Measurements from ENCODE around the gene DOCK10. TPM values are rescaled to one million over a fixed set of nuclear protein-coding genes. Genes with fewer than 3 reads are reported as not detected.

The DOCK10 gene
- total RNA-seq, 1 experiment from 2014 or later: 0.15 TPM

DNA sequence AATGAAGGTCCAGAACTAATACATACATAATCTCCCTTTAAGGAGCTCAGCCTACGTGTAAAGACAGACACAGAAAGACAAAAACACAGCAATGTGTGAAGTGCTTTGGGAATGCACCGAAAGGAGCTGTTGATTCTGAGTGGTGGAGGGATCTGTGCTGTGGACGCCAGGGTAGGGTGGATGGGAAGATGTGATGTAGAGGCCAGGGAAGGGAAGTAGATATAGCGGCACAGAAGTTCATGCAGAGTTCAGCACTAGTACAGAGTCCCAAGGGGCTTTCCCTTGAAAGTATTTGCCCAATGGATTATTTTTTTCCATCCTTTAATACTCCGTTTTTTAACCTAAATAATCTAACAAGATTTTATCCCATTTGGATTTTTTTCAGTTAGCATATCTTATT, 32.1 kb upstream of the DOCK10 start:
- H2AFZ ChIP-seq (ENCODE audit: low read length): no peak overlapping the region
- H4K20me1 ChIP-seq (ENCODE audit: insufficient read depth, low read depth, low read length): no peaks in the 10 kb centered on the region
- no peak overlapping the region for H3K9ac ChIP-seq (ENCODE audit: low read length)
- H3K9me2 ChIP-seq (replicated peaks; ENCODE audit: insufficient read depth, low read length): no peaks in the 10 kb centered on the region
- H3K27me3 ChIP-seq (ENCODE audit: low read length): no peaks in the 10 kb centered on the region
- H3K4me1 ChIP-seq (ENCODE audit: low read length): no peaks in the 10 kb centered on the region
- no peak for DNase-seq
- no peak overlapping the region for H3K4me2 ChIP-seq (ENCODE audit: low read depth, low read length, poor library complexity, severe bottlenecking)
- no peaks in the 10 kb centered on the region for H3K79me2 ChIP-seq (ENCODE audit: low read length)
- no peaks in the 10 kb centered on the region for H3K9me3 ChIP-seq (ENCODE audit: low read length)
- no peaks in the 10 kb centered on the region for H3K36me3 ChIP-seq (ENCODE audit: insufficient read depth, low read length)
- no peak overlapping the region for H3K27ac ChIP-seq (ENCODE audit: low read length)
- no peak overlapping the region for H3K4me3 ChIP-seq (ENCODE audit: low read length)

DNA sequence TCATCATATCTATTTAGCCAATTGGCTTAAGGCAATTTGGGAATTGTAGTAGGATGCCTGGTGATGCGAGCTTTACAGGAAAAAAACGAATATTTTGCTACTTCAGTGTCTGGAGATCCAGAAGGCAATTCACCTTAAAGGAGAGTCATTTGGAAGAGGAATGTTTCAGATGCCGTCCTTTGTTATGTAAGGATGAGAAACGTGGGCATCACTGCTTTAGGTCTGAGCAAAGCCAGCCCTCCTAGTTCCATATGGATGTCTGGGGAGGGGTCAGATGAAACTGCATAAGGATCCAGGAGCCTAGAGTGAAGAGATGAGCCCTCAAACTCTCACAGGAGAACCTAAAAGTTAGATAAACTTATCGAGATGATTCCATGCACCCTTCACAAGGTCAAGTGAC, 30.9 kb upstream of the DOCK10 start:
- Histone ChIP-seq H3K27me3 (ENCODE audit: low read length) (no peaks in the 10 kb centered on the region), H3K9me3 (ENCODE audit: low read length) (no peaks in the 10 kb centered on the region), H2AFZ (ENCODE audit: low read length) (no peak overlapping the region), H4K20me1 (ENCODE audit: insufficient read depth, low read depth, low read length) (no peaks in the 10 kb centered on the region), H3K9ac (ENCODE audit: low read length) (no peak overlapping the region), H3K4me2 (ENCODE audit: low read depth, low read length, poor library complexity, severe bottlenecking) (no peak overlapping the region), H3K79me2 (ENCODE audit: low read length) (no peaks in the 10 kb centered on the region), H3K4me3 (ENCODE audit: low read length) (no peak overlapping the region), H3K9me2 (replicated peaks; ENCODE audit: insufficient read depth, low read length) (no peaks in the 10 kb centered on the region), H3K36me3 (ENCODE audit: insufficient read depth, low read length) (no peaks in the 10 kb centered on the region), H3K4me1 (ENCODE audit: low read length) (no peaks in the 10 kb centered on the region), H3K27ac (ENCODE audit: low read length) (no peak overlapping the region)
- no peak for DNase-seq

GRCh38 chr2:225072444-225072843, 30.2 kb upstream of the DOCK10 start:
- DNase-seq: no peak
- Histone ChIP-seq H3K27ac (ENCODE audit: low read length) (no peak overlapping the region), H3K4me1 (ENCODE audit: low read length) (no peaks in the 10 kb centered on the region), H3K4me3 (ENCODE audit: low read length) (no peak overlapping the region), H3K79me2 (ENCODE audit: low read length) (no peaks in the 10 kb centered on the region), H3K4me2 (ENCODE audit: low read depth, low read length, poor library complexity, severe bottlenecking) (no peak overlapping the region), H3K9ac (ENCODE audit: low read length) (no peak overlapping the region), H3K36me3 (ENCODE audit: insufficient read depth, low read length) (no peaks in the 10 kb centered on the region), H4K20me1 (ENCODE audit: insufficient read depth, low read depth, low read length) (no peaks in the 10 kb centered on the region), H3K9me3 (ENCODE audit: low read length) (no peaks in the 10 kb centered on the region), H3K27me3 (ENCODE audit: low read length) (no peaks in the 10 kb centered on the region), H3K9me2 (replicated peaks; ENCODE audit: insufficient read depth, low read length) (no peaks in the 10 kb centered on the region), H2AFZ (ENCODE audit: low read length) (no peak overlapping the region)

DNA sequence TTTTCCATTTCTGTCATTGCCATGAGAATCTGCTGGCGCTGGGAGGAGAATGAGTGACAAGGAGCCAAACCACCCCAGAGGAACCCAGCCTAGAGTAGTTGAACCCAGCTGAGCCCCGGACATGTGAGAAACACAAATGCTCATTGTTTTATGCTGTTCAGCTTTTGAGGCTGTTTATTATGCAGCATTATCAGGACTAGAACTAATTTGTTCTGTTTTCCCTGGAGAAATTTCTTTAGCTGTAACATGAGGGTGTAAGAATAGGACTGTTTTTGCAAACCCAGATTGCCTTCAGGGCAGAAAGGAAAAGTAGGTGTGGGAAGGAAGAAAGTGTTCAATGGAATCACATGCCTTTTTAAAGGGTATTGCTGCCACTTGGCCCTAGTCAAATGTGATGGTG, 28.5 kb upstream of the DOCK10 start:
- Histone ChIP-seq H3K27me3 (ENCODE audit: low read length) (no peaks in the 10 kb centered on the region), H3K9ac (ENCODE audit: low read length) (no peak overlapping the region), H3K9me2 (replicated peaks; ENCODE audit: insufficient read depth, low read length) (no peaks in the 10 kb centered on the region), H3K36me3 (ENCODE audit: insufficient read depth, low read length) (no peaks in the 10 kb centered on the region), H3K4me3 (ENCODE audit: low read length) (no peak overlapping the region), H2AFZ (ENCODE audit: low read length) (no peak overlapping the region), H3K27ac (ENCODE audit: low read length) (no peak overlapping the region), H3K4me2 (ENCODE audit: low read depth, low read length, poor library complexity, severe bottlenecking) (no peak overlapping the region), H3K9me3 (ENCODE audit: low read length) (no peaks in the 10 kb centered on the region), H3K4me1 (ENCODE audit: low read length) (no peaks in the 10 kb centered on the region), H4K20me1 (ENCODE audit: insufficient read depth, low read depth, low read length) (no peaks in the 10 kb centered on the region), H3K79me2 (ENCODE audit: low read length) (no peaks in the 10 kb centered on the region)
- no peak for DNase-seq

- H3K36me3 ChIP-seq (ENCODE audit: insufficient read depth, low read length): no peaks in the 10 kb centered on the region
- no peaks in the 10 kb centered on the region for H3K9me2 ChIP-seq (replicated peaks; ENCODE audit: insufficient read depth, low read length)
- H3K9me3 ChIP-seq (ENCODE audit: low read length): no peaks in the 10 kb centered on the region
- H3K79me2 ChIP-seq (ENCODE audit: low read length): no peaks in the 10 kb centered on the region
- H2AFZ ChIP-seq (ENCODE audit: low read length): no peak overlapping the region
- H3K9ac ChIP-seq (ENCODE audit: low read length): no peak overlapping the region
- DNase-seq: no peak
- no peak overlapping the region for H3K4me3 ChIP-seq (ENCODE audit: low read length)
- H3K4me1 ChIP-seq (ENCODE audit: low read length): no peaks in the 10 kb centered on the region
- no peaks in the 10 kb centered on the region for H4K20me1 ChIP-seq (ENCODE audit: insufficient read depth, low read depth, low read length)
- H3K27ac ChIP-seq (ENCODE audit: low read length): no peak overlapping the region
- no peak overlapping the region for H3K4me2 ChIP-seq (ENCODE audit: low read depth, low read length, poor library complexity, severe bottlenecking)
- H3K27me3 ChIP-seq (ENCODE audit: low read length): no peaks in the 10 kb centered on the region
These were observed 27.7 kb upstream of the DOCK10 start for GRCh38 chr2:225069966-225070365.

DNA sequence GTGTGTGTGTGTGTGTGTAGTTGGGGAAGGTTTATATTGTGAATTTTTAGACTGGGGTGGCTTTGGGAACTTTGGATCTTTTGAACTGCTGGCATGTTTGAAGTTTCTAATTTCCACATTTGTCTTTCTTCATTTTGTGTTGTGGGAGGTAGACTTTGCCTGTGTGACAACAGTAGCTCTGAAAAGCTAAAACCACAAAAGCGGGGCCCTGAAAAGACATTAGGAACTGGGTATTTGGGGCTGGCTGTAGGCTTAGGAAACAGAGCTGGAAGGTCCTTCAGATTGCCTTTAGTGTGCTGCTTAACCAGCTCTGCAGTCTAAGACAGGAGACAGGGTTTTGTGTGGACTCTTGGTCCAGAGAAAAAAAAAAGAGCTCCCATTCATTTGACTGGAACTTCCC, 27.2 kb upstream of the DOCK10 start:
- H3K4me3 ChIP-seq (ENCODE audit: low read length): no peak overlapping the region
- H3K9me3 ChIP-seq (ENCODE audit: low read length): no peaks in the 10 kb centered on the region
- no peaks in the 10 kb centered on the region for H3K79me2 ChIP-seq (ENCODE audit: low read length)
- no peak overlapping the region for H2AFZ ChIP-seq (ENCODE audit: low read length)
- H3K4me2 ChIP-seq (ENCODE audit: low read depth, low read length, poor library complexity, severe bottlenecking): no peak overlapping the region
- no peaks in the 10 kb centered on the region for H3K27me3 ChIP-seq (ENCODE audit: low read length)
- no peak overlapping the region for H3K9ac ChIP-seq (ENCODE audit: low read length)
- H4K20me1 ChIP-seq (ENCODE audit: insufficient read depth, low read depth, low read length): no peaks in the 10 kb centered on the region
- DNase-seq: no peak
- no peaks in the 10 kb centered on the region for H3K4me1 ChIP-seq (ENCODE audit: low read length)
- no peaks in the 10 kb centered on the region for H3K36me3 ChIP-seq (ENCODE audit: insufficient read depth, low read length)
- H3K27ac ChIP-seq (ENCODE audit: low read length): no peak overlapping the region
- H3K9me2 ChIP-seq (replicated peaks; ENCODE audit: insufficient read depth, low read length): no peaks in the 10 kb centered on the region

DNA sequence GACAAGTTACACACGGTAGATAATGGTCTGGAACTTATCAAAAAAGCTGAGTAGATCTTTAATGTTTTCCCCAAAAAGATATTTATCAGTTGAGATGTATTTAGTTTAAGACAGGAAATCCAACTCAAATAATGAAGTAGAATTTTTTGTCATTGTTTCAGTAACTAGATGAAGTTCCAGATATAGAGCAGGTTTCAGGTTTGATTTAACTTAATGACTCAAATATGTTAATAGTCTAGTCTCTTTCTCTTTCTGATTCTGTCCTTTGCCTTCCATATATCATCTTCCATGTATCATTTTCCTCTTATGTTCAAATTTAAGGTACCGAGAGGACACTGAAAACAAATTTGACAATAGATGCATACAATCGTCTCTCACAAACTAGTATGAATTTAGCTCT, 23.6 kb upstream of the DOCK10 start:
- no peaks in the 10 kb centered on the region for H3K27me3 ChIP-seq (ENCODE audit: low read length)
- no peaks in the 10 kb centered on the region for H4K20me1 ChIP-seq (ENCODE audit: insufficient read depth, low read depth, low read length)
- H3K9me3 ChIP-seq (ENCODE audit: low read length): no peaks in the 10 kb centered on the region
- no peak overlapping the region for H3K4me2 ChIP-seq (ENCODE audit: low read depth, low read length, poor library complexity, severe bottlenecking)
- H3K4me3 ChIP-seq (ENCODE audit: low read length): no peak overlapping the region
- no peak for DNase-seq
- H3K36me3 ChIP-seq (ENCODE audit: insufficient read depth, low read length): no peaks in the 10 kb centered on the region
- no peak overlapping the region for H3K27ac ChIP-seq (ENCODE audit: low read length)
- H2AFZ ChIP-seq (ENCODE audit: low read length): no peak overlapping the region
- no peaks in the 10 kb centered on the region for H3K9me2 ChIP-seq (replicated peaks; ENCODE audit: insufficient read depth, low read length)
- no peaks in the 10 kb centered on the region for H3K4me1 ChIP-seq (ENCODE audit: low read length)
- no peak overlapping the region for H3K9ac ChIP-seq (ENCODE audit: low read length)
- no peaks in the 10 kb centered on the region for H3K79me2 ChIP-seq (ENCODE audit: low read length)

- Histone ChIP-seq H4K20me1 (ENCODE audit: insufficient read depth, low read depth, low read length) (no peaks in the 10 kb centered on the region), H3K4me3 (ENCODE audit: low read length) (no peak overlapping the region), H2AFZ (ENCODE audit: low read length) (no peak overlapping the region), H3K4me1 (ENCODE audit: low read length) (no peaks in the 10 kb centered on the region), H3K27ac (ENCODE audit: low read length) (no peak overlapping the region), H3K4me2 (ENCODE audit: low read depth, low read length, poor library complexity, severe bottlenecking) (no peak overlapping the region), H3K27me3 (ENCODE audit: low read length) (no peaks in the 10 kb centered on the region), H3K9me3 (ENCODE audit: low read length) (no peaks in the 10 kb centered on the region), H3K79me2 (ENCODE audit: low read length) (no peaks in the 10 kb centered on the region), H3K9me2 (replicated peaks; ENCODE audit: insufficient read depth, low read length) (no peaks in the 10 kb centered on the region), H3K36me3 (ENCODE audit: insufficient read depth, low read length) (no peaks in the 10 kb centered on the region), H3K9ac (ENCODE audit: low read length) (no peak overlapping the region)
- DNase-seq: no peak
These were observed 22.7 kb upstream of the DOCK10 start for GRCh38 chr2:225064928-225065327.

DNA sequence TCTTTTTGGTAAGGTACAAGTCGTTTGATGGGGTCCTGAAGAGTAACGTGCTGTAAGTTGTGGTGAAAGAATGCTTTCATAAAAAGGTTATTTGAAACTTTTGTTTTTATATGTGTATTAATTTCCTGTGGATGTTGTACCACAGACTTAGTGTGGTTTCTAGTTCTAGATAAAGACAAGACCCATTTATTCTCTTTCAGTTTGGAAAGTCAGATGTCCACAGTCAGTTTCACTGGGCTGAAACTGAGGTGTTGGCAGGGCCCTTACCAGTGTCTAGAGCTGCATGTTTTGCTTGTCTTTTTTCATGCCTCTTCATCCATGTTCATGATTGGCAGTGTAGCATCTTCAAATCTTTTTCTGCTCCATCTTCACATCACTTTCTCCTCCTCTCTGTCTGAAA, 22.1 kb upstream of the DOCK10 start:
- Histone ChIP-seq H3K27ac (ENCODE audit: low read length) (no peak overlapping the region), H3K9ac (ENCODE audit: low read length) (no peak overlapping the region), H3K36me3 (ENCODE audit: insufficient read depth, low read length) (no peaks in the 10 kb centered on the region), H3K27me3 (ENCODE audit: low read length) (no peaks in the 10 kb centered on the region), H3K79me2 (ENCODE audit: low read length) (no peaks in the 10 kb centered on the region), H3K4me3 (ENCODE audit: low read length) (no peak overlapping the region), H3K9me3 (ENCODE audit: low read length) (no peaks in the 10 kb centered on the region), H3K9me2 (replicated peaks; ENCODE audit: insufficient read depth, low read length) (no peaks in the 10 kb centered on the region), H3K4me2 (ENCODE audit: low read depth, low read length, poor library complexity, severe bottlenecking) (no peak overlapping the region), H2AFZ (ENCODE audit: low read length) (no peak overlapping the region), H4K20me1 (ENCODE audit: insufficient read depth, low read depth, low read length) (no peaks in the 10 kb centered on the region), H3K4me1 (ENCODE audit: low read length) (no peaks in the 10 kb centered on the region)
- DNase-seq: no peak

All from Karpas-422 (cell line).